MM.1S (cell line): Measurements from ENCODE around the gene TRAPPC11.

Experiments
- DNase-seq: peaks from one replicate; pipeline ENCODE4 v3.0.0-alpha.2; 2015
- H2AFZ ChIP-seq: fragments of 300-600 bp; sonication (generic); 2 replicates; pipeline ENCODE4 v1.6.0; 2016; ENCODE audit warnings: antibody characterized with exemption, low read length
- H3F3A ChIP-seq: fragments of 300-600 bp; sonication (generic); 2 replicates; pipeline ENCODE4 v1.6.1; 2016; ENCODE audit warnings: mild to moderate bottlenecking, antibody characterized with exemption, low read length, moderate library complexity, mixed read lengths; ENCODE audit not compliant: insufficient read depth
- H3K27ac ChIP-seq: fragments of 300-600 bp; sonication (generic); 2 replicates; pipeline ENCODE4 v1.5.1; 2016; ENCODE audit warnings: mild to moderate bottlenecking, low read length
- H3K27me3 ChIP-seq: fragments of 300-600 bp; sonication (generic); replicated peaks from 2 replicates; pipeline ENCODE4 v1.6.0; 2016; ENCODE audit warnings: low read length; ENCODE audit not compliant: insufficient read depth
- H3K36me3 ChIP-seq: fragments of 300-600 bp; sonication (generic); replicated peaks from 2 replicates; pipeline ENCODE4 v1.6.1; 2016; ENCODE audit warnings: mild to moderate bottlenecking, low read length, mixed read lengths; ENCODE audit not compliant: insufficient read depth
- H3K4me1 ChIP-seq: fragments of 300-600 bp; sonication (generic); 2 replicates; pipeline ENCODE4 v1.6.1; 2016; ENCODE audit warnings: low read length, mixed read lengths
- H3K4me2 ChIP-seq: fragments of 300-600 bp; sonication (generic); 2 replicates; pipeline ENCODE4 v1.6.0; 2016; ENCODE audit warnings: low read depth, low read length
- H3K4me3 ChIP-seq: fragments of 300-600 bp; sonication (generic); 2 replicates; pipeline ENCODE4 v1.5.1; 2016; ENCODE audit warnings: low read length, mixed read lengths
- H3K79me2 ChIP-seq: fragments of 300-600 bp; sonication (generic); 2 replicates; pipeline ENCODE4 v1.6.1; 2016; ENCODE audit warnings: mixed run types, low read length, mixed read lengths
- H3K9ac ChIP-seq: fragments of 300-600 bp; sonication (generic); 2 replicates; pipeline ENCODE4 v1.6.1; 2016; ENCODE audit warnings: low read length, mixed read lengths
- H3K9me2 ChIP-seq: fragments of 300-600 bp; sonication (generic); replicated peaks from 2 replicates; pipeline ENCODE4 v1.6.1; 2016; ENCODE audit warnings: mild to moderate bottlenecking, low read length, mixed read lengths; ENCODE audit not compliant: insufficient read depth
- H3K9me3 ChIP-seq: fragments of 300-600 bp; sonication (generic); replicated peaks from 2 replicates; pipeline ENCODE4 v1.6.1; 2016; ENCODE audit warnings: mild to moderate bottlenecking, low read length, mixed read lengths; ENCODE audit not compliant: insufficient read depth
- H4K20me1 ChIP-seq: fragments of 300-600 bp; sonication (generic); 2 replicates; pipeline ENCODE4 v1.6.1; 2016; ENCODE audit warnings: mild to moderate bottlenecking, low read length, moderate library complexity, mixed read lengths; ENCODE audit not compliant: insufficient read depth
- EZH2 ChIP-seq: fragments of 300-600 bp; sonication (generic); optimal IDR thresholded peaks from 2 replicates; pipeline ENCODE3; 2017; ENCODE audit warnings: low read depth, mild to moderate bottlenecking, antibody characterized with exemption, low read length, mixed read lengths
- EZH2phosphoT487 ChIP-seq: fragments of 300-600 bp; sonication (generic); IDR thresholded peaks from 2 replicates; pipeline ENCODE4 v1.6.1; 2018; ENCODE audit warnings: antibody characterized with exemption, low read length
- TF ChIP-seq, protein P1 (sequence below): fragments of 300-600 bp; sonication (generic); IDR thresholded peaks from 2 replicates; pipeline ENCODE4 v1.5.1; 2016; ENCODE audit warnings: antibody characterized with exemption, low read length, mixed read lengths

TRAPPC11 gene

GRCh38 chr4:183757060-183757459 is 98.0 kb downstream of the TRAPPC11 start:
- no peak overlapping the region for H3K27ac ChIP-seq
- no peak overlapping the region for H3K9ac ChIP-seq
- TF ChIP-seq EZH2 (no peak), EZH2phosphoT487 (no peak)
- TF ChIP-seq, protein P1, sequence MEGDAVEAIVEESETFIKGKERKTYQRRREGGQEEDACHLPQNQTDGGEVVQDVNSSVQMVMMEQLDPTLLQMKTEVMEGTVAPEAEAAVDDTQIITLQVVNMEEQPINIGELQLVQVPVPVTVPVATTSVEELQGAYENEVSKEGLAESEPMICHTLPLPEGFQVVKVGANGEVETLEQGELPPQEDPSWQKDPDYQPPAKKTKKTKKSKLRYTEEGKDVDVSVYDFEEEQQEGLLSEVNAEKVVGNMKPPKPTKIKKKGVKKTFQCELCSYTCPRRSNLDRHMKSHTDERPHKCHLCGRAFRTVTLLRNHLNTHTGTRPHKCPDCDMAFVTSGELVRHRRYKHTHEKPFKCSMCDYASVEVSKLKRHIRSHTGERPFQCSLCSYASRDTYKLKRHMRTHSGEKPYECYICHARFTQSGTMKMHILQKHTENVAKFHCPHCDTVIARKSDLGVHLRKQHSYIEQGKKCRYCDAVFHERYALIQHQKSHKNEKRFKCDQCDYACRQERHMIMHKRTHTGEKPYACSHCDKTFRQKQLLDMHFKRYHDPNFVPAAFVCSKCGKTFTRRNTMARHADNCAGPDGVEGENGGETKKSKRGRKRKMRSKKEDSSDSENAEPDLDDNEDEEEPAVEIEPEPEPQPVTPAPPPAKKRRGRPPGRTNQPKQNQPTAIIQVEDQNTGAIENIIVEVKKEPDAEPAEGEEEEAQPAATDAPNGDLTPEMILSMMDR: no peak
- no peaks in the 10 kb centered on the region for H3K9me2 ChIP-seq
- DNase-seq: no peak
- H3F3A ChIP-seq: no peaks in the 10 kb centered on the region
- H3K79me2 ChIP-seq: no peaks in the 10 kb centered on the region
- H3K9me3 ChIP-seq: no peaks in the 10 kb centered on the region
- no peak overlapping the region for H3K4me3 ChIP-seq
- H3K27me3 ChIP-seq: no peaks in the 10 kb centered on the region
- no peaks in the 10 kb centered on the region for H3K36me3 ChIP-seq
- no peak overlapping the region for H2AFZ ChIP-seq
- no peaks in the 10 kb centered on the region for H3K4me1 ChIP-seq
- H4K20me1 ChIP-seq: no peaks in the 10 kb centered on the region
- no peak overlapping the region for H3K4me2 ChIP-seq

DNA sequence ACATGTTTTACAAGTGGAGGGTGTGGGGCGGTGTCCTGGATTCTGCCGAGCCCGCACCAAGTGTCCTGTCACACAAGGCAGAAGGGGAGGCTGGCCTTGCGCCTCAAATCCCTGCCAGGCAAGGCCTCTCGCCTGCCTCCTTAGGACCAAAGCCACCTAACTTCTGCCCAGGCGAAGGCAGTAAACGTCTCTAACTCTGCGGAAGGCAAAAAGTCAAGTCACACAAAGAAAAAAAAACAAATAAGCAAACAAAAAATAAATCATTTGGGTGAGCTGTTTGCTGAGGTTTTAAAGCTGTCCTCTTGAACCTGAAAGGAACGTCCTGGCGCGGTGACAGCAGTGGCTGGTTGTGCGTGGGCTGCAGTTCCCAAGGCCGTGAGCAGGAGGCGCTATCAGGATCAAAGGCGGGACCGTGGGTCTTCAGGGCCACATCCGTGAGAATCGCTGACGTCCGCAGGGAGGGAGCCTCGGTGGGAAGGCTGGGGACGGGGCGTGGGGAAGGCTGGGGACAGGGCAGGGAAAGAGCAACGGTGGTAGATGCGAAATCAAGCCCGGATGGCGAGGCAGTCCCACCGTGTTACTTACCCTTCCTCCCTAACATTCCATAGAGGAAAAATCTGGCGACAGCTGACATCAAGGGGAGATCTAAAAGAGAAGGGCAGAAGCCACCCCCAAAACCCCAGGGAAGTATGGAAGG is 99.1 kb downstream of the TRAPPC11 start:
- Histone ChIP-seq H3K27ac (no peak overlapping the region), H3K9me3 (no peaks in the 10 kb centered on the region), H3K4me2 (no peak overlapping the region), H3K4me3 (no peak overlapping the region), H3K36me3 (no peaks in the 10 kb centered on the region), H3K4me1 (no peaks in the 10 kb centered on the region), H3F3A (no peaks in the 10 kb centered on the region), H3K9me2 (no peaks in the 10 kb centered on the region), H4K20me1 (no peaks in the 10 kb centered on the region), H3K9ac (no peak overlapping the region), H3K79me2 (no peaks in the 10 kb centered on the region), H3K27me3 (no peaks in the 10 kb centered on the region), H2AFZ (no peak overlapping the region)
- no peak for TF ChIP-seq EZH2
- TF ChIP-seq, protein P1: no peak
- TF ChIP-seq EZH2phosphoT487: no peak
- no peak for DNase-seq

GRCh38 chr4:183758758-183759447 is 99.8 kb downstream of the TRAPPC11 start:
- no peaks in the 10 kb centered on the region for H3K27me3 ChIP-seq
- TF ChIP-seq, protein P1: no peak
- TF ChIP-seq EZH2 (no peak), EZH2phosphoT487 (no peak)
- H3K79me2 ChIP-seq: no peaks in the 10 kb centered on the region
- no peak for DNase-seq
- H4K20me1 ChIP-seq: no peaks in the 10 kb centered on the region
- H3K4me1 ChIP-seq: no peaks in the 10 kb centered on the region
- H3K4me2 ChIP-seq: no peak overlapping the region
- no peak overlapping the region for H3K4me3 ChIP-seq
- H2AFZ ChIP-seq: no peak overlapping the region
- H3K9me2 ChIP-seq: no peaks in the 10 kb centered on the region
- no peaks in the 10 kb centered on the region for H3K9me3 ChIP-seq
- no peak overlapping the region for H3K9ac ChIP-seq
- no peak overlapping the region for H3K27ac ChIP-seq
- no peaks in the 10 kb centered on the region for H3K36me3 ChIP-seq
- no peaks in the 10 kb centered on the region for H3F3A ChIP-seq
